Activated T-helper 1 cell treated with anti-CD3 and anti-CD28 coated beads, Interleukin-12 subunit alpha, Interleukin-12 subunit beta, Interleukin-2, Interleukin-4 antibody, amounts not matched to agents 30 ng/mL and 10 ng/mL and 1 ng/mL, durations not matched to agents 14 hours and 24 hours and 36 hours (primary cell): ENCODE measurements around the gene ELOVL3. TPM values are rescaled to one million over a fixed set of nuclear protein-coding genes. Genes with fewer than 3 reads are reported as not detected.
"Not testable (repeated sequence)": the region's sequence is repeated elsewhere in the genome, so short reads cannot be mapped to it uniquely, and the experiment has no call there.

ENCODE experiments used
- DNase-seq: peaks from one replicate; pipeline ENCODE4 v3.0.0; 2021; ENCODE audit warnings: low spot score
- H3K27ac Mint-ChIP-seq: one replicate; pipeline ENCODE4 v1.8.0; 2021; ENCODE audit warnings: mild to moderate bottlenecking, mixed read lengths
- H3K27me3 Mint-ChIP-seq: one replicate; pipeline ENCODE4 v1.8.0; 2022; ENCODE audit warnings: mild to moderate bottlenecking, moderate library complexity, mixed read lengths; ENCODE audit not compliant: insufficient read depth
- H3K36me3 Mint-ChIP-seq: one replicate; pipeline ENCODE4 v1.8.0; 2021; ENCODE audit warnings: low read depth, mixed read lengths
- H3K4me1 Mint-ChIP-seq: one replicate; pipeline ENCODE4 v1.8.0; 2021; ENCODE audit warnings: low read depth, mixed read lengths
- H3K4me3 Mint-ChIP-seq: one replicate; pipeline ENCODE4 v1.8.0; 2021; ENCODE audit warnings: mild to moderate bottlenecking, moderate library complexity, mixed read lengths
- H3K9me3 Mint-ChIP-seq: one replicate; pipeline ENCODE4 v1.8.0; 2021; ENCODE audit warnings: mixed read lengths
- intact Hi-C: fragments of 100-400 bp; cut with micrococcal nuclease; formaldehyde crosslinking; loops from one replicate; pipeline ENCODE4 v1.15.1; 2024
- total RNA-seq: library from RNA; stranded (reverse); gene quantifications from 2 replicates; pipeline ENCODE4 v1.2.3, GENCODE V29; 2022

Gene ELOVL3, protein sequence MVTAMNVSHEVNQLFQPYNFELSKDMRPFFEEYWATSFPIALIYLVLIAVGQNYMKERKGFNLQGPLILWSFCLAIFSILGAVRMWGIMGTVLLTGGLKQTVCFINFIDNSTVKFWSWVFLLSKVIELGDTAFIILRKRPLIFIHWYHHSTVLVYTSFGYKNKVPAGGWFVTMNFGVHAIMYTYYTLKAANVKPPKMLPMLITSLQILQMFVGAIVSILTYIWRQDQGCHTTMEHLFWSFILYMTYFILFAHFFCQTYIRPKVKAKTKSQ
- total RNA-seq, result 0.18 TPM in 1 of 2 replicates, not detected in the other

GRCh38 chr10:102225646-102226541 lies at the start of gene ELOVL3:
TSS of gene ELOVL3 (plus strand) at chr10:102226299. CDS start at chr10:102226549, 250 bp downstream.
- peak; percentile 87 for DNase-seq
- intact Hi-C loops, result loop anchor here (1.0 kb wide), 3 partner anchors 15 to 173 kb away; partner anchors contain the start of gene PITX3
- Mint-ChIP-seq H3K4me3 (peak within 1 kb of the TSS; percentile 63), H3K9me3 (no peaks in the 10 kb centered on the region), H3K4me1 (peaks cover 21% of the 10 kb centered on the region), H3K36me3 (no peaks in the 10 kb centered on the region), H3K27ac (no peak within 1 kb of the TSS), H3K27me3 (peaks cover 57% of the 10 kb centered on the region)

- no peak for DNase-seq
- peaks cover 15% of the 10 kb centered on the region for H3K4me1 Mint-ChIP-seq
- intact Hi-C loops, result no loop called here
- peaks cover 12% of the 10 kb centered on the region for H3K9me3 Mint-ChIP-seq
- H3K27me3 Mint-ChIP-seq, result peaks cover 2% of the 10 kb centered on the region
- H3K36me3 Mint-ChIP-seq, result no peaks in the 10 kb centered on the region
- H3K27ac Mint-ChIP-seq, result no peak overlapping the region
- H3K4me3 Mint-ChIP-seq, result no peak overlapping the region
Observed at GRCh38 chr10:102184606-102185005, 41.5 kb upstream of the ELOVL3 start.

DNA sequence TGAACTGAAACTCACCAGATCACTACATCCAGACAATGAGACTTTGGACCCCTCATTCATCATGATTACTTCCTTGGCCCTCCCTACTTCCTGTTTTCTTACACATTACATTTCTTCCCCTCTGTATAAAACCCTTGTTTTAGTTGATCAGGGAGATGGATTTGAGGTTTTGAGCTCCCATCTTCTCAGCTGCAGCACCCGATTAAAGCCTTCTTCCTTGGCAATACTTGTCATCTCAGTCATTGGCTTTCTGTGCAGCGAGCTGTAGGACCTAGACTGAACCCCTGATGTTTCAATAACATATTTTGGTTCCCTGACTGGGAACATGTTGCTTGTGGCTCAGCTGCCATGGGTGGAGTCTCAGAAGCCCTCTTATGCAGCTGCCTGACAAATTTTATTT lies 40.8 kb upstream of the ELOVL3 start:
- peaks cover 4% of the 10 kb centered on the region for H3K27me3 Mint-ChIP-seq
- intact Hi-C loops, result no loop called here

DNA sequence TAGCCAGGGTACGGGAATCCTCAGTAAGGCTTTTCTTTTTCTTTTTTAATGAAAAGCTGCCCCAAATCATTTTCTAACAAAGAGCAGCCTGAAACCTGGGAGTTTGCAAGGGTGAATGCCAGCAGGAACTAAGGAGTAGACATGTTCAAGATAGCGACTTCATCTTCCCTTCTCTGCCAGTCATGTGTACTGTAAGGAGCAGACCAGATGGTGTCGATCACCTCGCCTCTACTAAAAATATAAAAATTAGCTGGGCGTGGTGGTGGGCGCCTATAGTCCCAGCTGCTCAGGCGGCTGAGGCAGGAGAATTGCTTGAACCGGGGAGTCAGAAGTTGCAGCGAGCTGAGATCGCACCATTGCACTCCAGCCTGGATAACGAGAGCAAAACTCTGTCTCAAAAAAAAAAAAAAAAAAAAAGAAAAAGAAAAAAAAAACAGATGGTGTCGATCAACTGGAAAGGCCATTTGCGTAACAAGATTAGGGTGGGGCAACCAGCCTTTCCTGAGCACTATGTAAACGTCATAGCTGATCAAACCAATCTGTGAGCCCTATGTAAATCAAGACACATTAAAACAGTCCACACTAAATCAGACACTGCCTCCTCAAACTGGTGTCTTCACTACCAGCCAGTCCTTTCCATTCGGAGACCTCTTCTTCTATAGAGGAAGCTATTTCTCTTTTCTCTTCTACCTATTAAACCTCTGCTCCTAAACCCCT lies 40.1 kb upstream of the ELOVL3 start:
- peaks cover 12% of the 10 kb centered on the region for H3K9me3 Mint-ChIP-seq
- no peak overlapping the region for H3K27ac Mint-ChIP-seq
- DNase-seq, result no peak
- no peak overlapping the region for H3K4me3 Mint-ChIP-seq
- intact Hi-C loops, result no loop called here
- H3K27me3 Mint-ChIP-seq, result peaks cover 4% of the 10 kb centered on the region
- H3K4me1 Mint-ChIP-seq, result peaks cover 18% of the 10 kb centered on the region
- H3K36me3 Mint-ChIP-seq, result no peaks in the 10 kb centered on the region

More for the DNA sequence above, 40.8 kb upstream of the ELOVL3 start:
- Mint-ChIP-seq H3K36me3 (no peaks in the 10 kb centered on the region), H3K9me3 (peaks cover 12% of the 10 kb centered on the region), H3K4me3 (no peak overlapping the region), H3K27ac (no peak overlapping the region), H3K4me1 (peaks cover 18% of the 10 kb centered on the region)
- DNase-seq, result no peak

- H3K4me3 Mint-ChIP-seq, result no peak overlapping the region
- no peak for DNase-seq
- intact Hi-C loops, result loop anchor here (2.0 kb wide), 1 partner anchor 56 kb away; the partner anchor contains the start of gene PPRC1
- peaks cover 7% of the 10 kb centered on the region for H3K36me3 Mint-ChIP-seq
- peaks cover 33% of the 10 kb centered on the region for H3K9me3 Mint-ChIP-seq
- H3K27ac Mint-ChIP-seq, result no peak overlapping the region
- peaks cover 18% of the 10 kb centered on the region for H3K4me1 Mint-ChIP-seq
- H3K27me3 Mint-ChIP-seq, result peaks cover 4% of the 10 kb centered on the region
Observed at GRCh38 chr10:102188298-102188940, 37.7 kb upstream of the ELOVL3 start.

DNA sequence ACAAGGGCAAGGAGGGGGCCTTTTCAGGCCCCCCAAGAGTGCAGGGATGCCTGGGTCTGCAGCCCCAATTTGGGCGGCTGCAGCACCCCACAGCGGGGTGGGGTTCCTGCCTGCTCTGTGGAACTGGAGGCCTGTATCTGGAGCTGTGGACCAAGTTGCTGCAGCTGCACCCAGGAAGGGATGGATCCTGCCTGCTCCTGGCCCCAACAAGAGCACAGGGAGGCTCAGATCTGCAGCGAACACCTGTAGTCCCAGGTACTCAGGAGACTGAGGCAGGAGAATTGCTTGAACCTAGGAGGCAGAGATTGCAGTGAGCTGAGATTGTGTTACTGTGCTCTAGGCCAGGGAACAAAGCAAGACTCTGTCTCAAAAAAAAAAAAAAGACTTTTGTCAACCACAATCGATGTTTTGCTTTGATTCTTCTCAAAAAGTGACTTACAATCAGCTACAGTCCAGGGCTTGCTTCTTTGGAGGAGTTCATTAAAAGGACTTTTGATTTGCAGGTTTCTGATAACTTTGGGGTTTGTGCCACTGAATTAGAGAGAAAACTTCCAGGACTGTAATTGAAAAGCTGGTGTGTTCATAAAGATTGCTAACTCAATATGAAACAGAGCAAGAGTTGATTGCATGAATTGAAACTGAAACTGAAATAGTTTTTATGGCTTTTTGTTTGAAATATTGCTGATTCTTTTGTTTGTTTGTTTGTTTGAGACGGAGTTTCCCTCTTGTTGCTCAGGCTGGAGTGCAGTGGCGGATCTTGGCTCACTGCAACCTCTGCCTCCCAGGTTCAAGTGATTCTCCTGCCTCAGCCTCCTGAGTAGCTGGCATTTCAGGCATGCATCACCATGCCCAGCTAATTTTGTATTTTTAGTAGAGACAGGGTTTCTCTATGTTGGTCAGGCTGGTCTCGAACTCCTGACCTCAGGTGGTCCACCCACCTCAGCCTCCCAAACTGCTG lies 36.9 kb upstream of the ELOVL3 start:
- DNase-seq, result peak; percentile 42
- Mint-ChIP-seq H3K9me3 (peaks cover 35% of the 10 kb centered on the region), H3K4me3 (peak overlapping the region; percentile 58), H3K4me1 (peaks cover 18% of the 10 kb centered on the region), H3K27ac (peak overlapping the region; percentile 84)
- H3K36me3 Mint-ChIP-seq, H3K27me3 Mint-ChIP-seq: not testable (repeated sequence)
- intact Hi-C loops, result loop anchor here (1.0 to 2.0 kb wide), 4 partner anchors 8 to 56 kb away; partner anchors contain the start of genes NOLC1 and PPRC1

DNA sequence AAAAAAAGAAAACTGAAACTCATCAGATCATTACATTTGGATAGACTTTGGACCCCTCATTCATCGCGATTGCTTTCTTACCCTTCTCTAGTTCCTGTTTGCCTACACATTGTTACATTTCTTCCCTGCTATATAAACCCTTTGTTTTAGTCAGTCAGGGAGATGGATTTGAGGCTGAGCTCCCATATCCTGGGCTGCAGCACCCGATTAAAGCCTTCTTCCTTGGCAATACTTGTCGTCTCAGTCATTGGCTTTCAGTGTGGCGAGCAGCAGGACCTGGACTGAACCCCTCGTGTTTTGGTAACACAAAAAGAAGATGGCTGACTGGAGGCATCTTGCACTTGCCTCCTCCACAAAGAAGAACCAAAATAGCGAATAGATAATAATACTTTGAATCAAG lies 34.1 kb upstream of the ELOVL3 start:
- intact Hi-C loops, result no loop called here
- DNase-seq, result no peak
- H3K27me3 Mint-ChIP-seq, result peaks cover 2% of the 10 kb centered on the region
- peaks cover 23% of the 10 kb centered on the region for H3K9me3 Mint-ChIP-seq
- no peak overlapping the region for H3K4me3 Mint-ChIP-seq
- peaks cover 7% of the 10 kb centered on the region for H3K36me3 Mint-ChIP-seq
- H3K4me1 Mint-ChIP-seq, result peaks cover 24% of the 10 kb centered on the region
- no peak overlapping the region for H3K27ac Mint-ChIP-seq

- intact Hi-C loops, result no loop called here
- no peak overlapping the region for H3K27ac Mint-ChIP-seq
- H3K4me3 Mint-ChIP-seq, result no peak overlapping the region
- H3K4me1 Mint-ChIP-seq, result peaks cover 8% of the 10 kb centered on the region
- DNase-seq, result no peak
- H3K27me3 Mint-ChIP-seq, result no peaks in the 10 kb centered on the region
- peaks cover 23% of the 10 kb centered on the region for H3K9me3 Mint-ChIP-seq
- peaks cover 7% of the 10 kb centered on the region for H3K36me3 Mint-ChIP-seq
Observed at GRCh38 chr10:102195296-102195870, 30.7 kb upstream of the ELOVL3 start.

- intact Hi-C loops, result loop anchor here (1.0 kb wide), 2 partner anchors 8 to 198 kb away; partner anchors contain the start of gene NFKB2
- peaks cover 8% of the 10 kb centered on the region for H3K4me1 Mint-ChIP-seq
- H3K4me3 Mint-ChIP-seq, result no peak overlapping the region
- H3K27me3 Mint-ChIP-seq, result no peaks in the 10 kb centered on the region
- H3K27ac Mint-ChIP-seq, result peak overlapping the region; percentile 79
- peaks cover 16% of the 10 kb centered on the region for H3K9me3 Mint-ChIP-seq
- peaks cover 6% of the 10 kb centered on the region for H3K36me3 Mint-ChIP-seq
- no peak for DNase-seq
Observed at GRCh38 chr10:102196893-102197292, 29.2 kb upstream of the ELOVL3 start.

DNA sequence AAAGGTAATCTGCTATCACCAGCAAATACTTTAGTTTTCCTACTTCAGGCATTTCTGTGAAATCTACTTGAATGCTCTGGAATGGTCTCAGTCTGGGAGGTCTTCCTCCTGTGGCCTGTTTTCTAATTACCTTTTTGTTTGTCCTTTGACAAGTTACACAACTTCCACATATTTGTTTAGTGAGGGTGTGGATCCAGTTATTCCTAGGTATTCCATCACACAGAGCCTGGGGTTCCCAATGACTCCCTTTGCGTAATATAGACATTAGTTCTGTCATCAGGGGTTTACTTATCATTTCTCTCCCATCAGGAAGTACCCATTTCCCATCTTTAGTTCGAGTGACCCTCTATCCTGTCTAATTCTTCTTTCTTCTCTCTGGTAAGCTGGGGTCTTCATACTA lies 28.1 kb upstream of the ELOVL3 start:
- no peak overlapping the region for H3K4me3 Mint-ChIP-seq
- no peaks in the 10 kb centered on the region for H3K36me3 Mint-ChIP-seq
- intact Hi-C loops, result no loop called here
- no peak for DNase-seq
- no peaks in the 10 kb centered on the region for H3K27me3 Mint-ChIP-seq
- peaks cover 16% of the 10 kb centered on the region for H3K4me1 Mint-ChIP-seq
- no peak overlapping the region for H3K27ac Mint-ChIP-seq
- H3K9me3 Mint-ChIP-seq, result peaks cover 6% of the 10 kb centered on the region
